OCI-LY7 (cell line): ENCODE results near the gene CCL3.
"Not testable (repeated sequence)": the region's sequence is repeated elsewhere in the genome, so short reads cannot be mapped to it uniquely, and the experiment has no call there.

Source experiments
- CTCF ChIP-seq: fragments of 200-600 bp; sonication (generic); conservative IDR thresholded peaks from 2 replicates; pipeline ENCODE4 v1.5.1; 2014; ENCODE audit warnings: mild to moderate bottlenecking, antibody characterized with exemption, low read length, moderate library complexity, mixed read lengths
- EZH2phosphoT487 ChIP-seq: fragments of 200-600 bp; sonication (generic); IDR thresholded peaks from 2 replicates; pipeline ENCODE4 v1.6.1; 2018; ENCODE audit warnings: low read depth, borderline replicate concordance, mild to moderate bottlenecking, mixed run types, antibody characterized with exemption, low read length, moderate library complexity, mixed read lengths

GRCh38 chr17:36113131-36113530 lies 23.2 kb upstream of the CCL3 start:
- TF ChIP-seq CTCF, EZH2phosphoT487: not testable (repeated sequence)
